Amniotic stem cell (primary cell): ENCODE results near the gene MYOZ2.
"Not testable (repeated sequence)": the region's sequence is repeated elsewhere in the genome, so short reads cannot be mapped to it uniquely, and the experiment has no call there.

Experiments
- DNase-seq: peaks from one replicate; lab custom pipeline; 2025; lab: John Stamatoyannopoulos, UW

Gene MYOZ2

DNA sequence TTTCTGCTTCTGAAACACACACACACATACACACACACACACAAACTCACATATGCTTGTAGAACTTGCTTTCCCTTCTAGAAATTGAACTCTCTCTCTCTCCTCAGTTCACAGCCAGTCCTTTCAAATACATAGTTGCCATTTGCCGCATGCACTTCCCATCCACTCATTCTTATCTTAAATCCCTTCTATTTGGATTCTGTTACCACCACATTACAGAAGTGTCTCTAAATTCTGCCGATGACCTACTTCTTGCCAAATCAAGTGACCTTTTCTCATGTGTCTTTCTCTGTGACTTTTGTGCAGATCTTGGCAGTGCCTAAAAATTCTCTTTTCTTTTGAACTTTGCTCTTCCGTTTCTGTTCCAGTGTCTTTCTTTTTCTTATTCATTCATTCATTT is 7.5 kb upstream of the MYOZ2 start:
- DNase-seq = no peak

DNA sequence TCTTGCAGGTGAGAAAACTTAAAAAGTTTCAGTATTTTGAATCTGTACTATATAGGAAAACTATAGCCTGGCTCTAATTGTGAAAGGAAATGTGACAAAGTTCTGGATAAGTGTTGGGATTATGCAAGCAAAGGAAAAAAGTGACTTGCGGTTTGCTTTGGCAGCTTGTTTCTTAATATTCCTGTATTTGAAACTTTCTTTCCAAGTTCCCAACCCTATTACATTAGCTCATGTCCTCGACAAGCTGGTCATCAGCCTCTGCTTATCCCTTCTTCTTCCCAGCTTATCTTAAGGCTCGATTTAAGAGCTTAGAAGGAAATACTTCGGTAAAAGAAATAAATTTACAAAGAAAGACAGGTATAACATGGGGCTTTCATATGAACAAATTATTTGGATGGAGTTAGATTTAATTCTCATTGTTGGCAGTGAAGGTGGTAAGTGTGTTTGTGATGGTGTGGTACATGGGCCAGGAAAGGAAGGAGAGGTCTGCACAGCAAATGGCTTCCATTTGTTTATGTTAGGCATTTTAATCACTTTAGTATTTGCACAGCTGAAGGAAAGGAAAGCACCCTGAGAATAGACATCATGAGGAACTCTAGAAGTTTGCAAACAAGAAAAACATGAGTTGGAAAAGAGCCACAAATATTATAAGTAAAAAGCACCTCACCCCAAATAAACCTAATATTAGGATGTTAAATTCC is 5.1 kb upstream of the MYOZ2 start:
- DNase-seq = no peak

GRCh38 chr4:119131164-119131563 is 4.5 kb upstream of the MYOZ2 start:
- DNase-seq = no peak

DNA sequence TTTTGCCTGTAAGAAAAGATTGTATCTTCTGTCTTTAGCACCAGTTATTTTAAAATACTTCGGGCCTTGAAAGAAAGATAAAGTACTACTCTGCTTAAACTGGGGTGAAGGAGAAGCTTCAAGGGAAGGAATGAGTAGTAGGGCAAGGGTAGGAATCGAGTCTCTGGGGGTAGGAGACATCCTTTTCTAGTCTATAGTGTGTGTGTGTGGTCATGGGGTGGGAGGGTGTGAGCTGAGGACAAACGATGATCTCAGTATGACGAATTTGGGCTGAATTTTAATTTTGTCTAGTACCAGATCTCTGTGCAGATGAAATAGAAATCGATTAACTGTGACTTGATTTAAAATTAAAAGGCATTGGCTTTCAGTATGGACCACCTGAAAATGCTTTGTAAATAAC is 3.3 kb upstream of the MYOZ2 start:
- DNase-seq = no peak

DNA sequence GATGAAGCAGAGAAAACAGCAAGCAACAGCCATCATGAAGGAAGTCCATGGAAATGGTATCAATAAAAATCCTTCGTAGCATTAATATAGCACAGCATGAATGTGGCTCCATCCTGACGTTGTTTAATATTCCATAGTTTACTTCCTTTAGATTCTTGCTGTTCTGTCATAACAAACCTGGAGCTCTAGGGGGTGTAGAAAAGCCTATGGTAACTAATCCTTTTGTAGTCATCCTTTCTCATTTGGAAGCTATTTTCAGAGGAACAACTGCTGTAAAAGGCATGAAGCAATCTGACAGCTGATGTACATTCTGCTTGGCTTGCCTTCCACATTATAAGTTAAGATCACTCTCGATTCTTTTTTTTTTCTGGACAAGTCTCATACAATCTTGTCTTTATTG is 914 bp downstream of the MYOZ2 start:
- no peak for DNase-seq

- DNase-seq = no peak
These were observed 2.4 kb downstream of the MYOZ2 start for GRCh38 chr4:119138046-119138445.

DNA sequence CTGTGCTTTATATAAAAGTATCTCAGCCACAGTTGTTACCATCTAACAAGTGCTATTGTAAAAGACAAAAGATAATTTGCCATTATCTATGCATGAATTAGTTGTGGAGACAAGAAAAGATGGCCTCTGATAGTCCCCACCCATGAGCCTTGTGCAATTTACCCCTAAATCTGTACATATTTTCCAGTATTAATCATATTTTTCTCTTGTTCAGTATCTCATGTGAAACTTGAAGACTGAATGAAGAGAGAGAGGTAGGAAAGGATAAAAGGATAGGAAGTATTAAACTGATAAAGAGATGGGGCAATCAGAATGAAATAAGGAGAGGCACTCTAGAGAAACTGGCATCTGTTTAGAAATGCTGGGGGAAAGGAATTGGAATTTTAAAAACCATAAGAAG is 3.7 kb downstream of the MYOZ2 start:
- no peak for DNase-seq

- no peak for DNase-seq
These were observed 4.2 kb downstream of the MYOZ2 start for GRCh38 chr4:119139822-119140252.

- DNase-seq = not testable (repeated sequence)
These were observed 5.7 kb downstream of the MYOZ2 start for GRCh38 chr4:119141283-119141682.

DNA sequence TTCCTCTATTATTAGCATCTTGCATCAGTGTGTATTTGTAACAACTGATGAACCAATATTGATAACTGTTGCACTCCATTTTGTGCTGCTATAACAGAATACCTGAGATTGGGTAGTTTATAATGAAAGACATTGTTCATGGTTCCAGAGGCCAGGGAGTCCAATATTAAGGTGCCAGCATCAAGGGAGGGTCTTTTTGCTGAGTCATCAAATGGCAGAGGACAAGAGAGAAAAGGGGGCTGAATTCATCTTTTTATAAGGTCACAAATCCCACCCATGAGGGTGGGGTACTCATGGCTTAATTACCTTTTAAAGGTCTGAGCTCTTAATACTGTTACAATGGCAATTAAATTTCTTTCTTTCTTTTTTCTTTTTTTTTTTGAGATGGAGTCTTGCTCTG is 7.2 kb downstream of the MYOZ2 start:
- DNase-seq = no peak

- not testable (repeated sequence) for DNase-seq
These were observed 7.7 kb downstream of the MYOZ2 start for GRCh38 chr4:119143341-119143740.

- no peak for DNase-seq
These were observed 13.5 kb downstream of the MYOZ2 start for GRCh38 chr4:119149110-119149509.

- DNase-seq = no peak
These were observed 15.5 kb downstream of the MYOZ2 start for GRCh38 chr4:119151161-119151560.

DNA sequence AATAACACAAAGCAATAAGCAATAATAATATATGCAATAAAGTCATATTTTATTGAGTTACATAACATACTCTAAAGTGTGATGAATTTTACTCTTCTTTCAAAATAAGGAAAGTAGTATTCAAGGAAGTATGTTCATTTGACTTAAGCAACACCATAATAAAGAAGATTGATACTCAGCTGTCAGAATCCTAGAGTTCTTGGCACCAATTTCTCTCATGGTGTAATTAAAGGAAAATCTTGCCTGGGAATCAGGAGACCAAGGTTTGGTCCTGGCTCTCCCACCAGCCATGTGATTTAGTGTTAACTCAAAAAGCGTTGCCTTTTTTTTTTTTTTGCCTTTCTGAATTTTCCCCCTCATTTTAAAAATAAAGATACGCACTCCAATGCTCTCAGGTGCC is 17.1 kb downstream of the MYOZ2 start:
- DNase-seq = no peak

DNA sequence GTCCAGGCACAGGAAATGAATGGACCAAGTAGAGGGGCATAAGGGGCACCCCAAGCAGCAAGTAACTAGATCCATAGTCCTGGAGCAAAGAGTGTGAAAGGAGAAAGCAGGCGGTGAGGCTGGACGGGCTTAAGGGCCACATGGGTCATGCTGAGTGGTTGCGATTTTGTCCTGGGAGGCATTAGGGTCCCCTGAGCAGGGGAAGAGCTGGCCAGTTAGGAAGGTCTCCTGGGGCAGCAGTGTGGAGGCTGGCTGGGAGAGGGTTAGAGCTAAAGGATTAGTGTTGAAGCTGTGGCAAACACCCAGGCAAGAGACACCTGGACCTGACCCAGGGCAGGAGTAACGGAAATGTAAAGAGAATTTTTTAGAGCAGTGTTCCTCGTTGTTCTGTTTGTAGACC is 26.5 kb downstream of the MYOZ2 start:
- no peak for DNase-seq

DNA sequence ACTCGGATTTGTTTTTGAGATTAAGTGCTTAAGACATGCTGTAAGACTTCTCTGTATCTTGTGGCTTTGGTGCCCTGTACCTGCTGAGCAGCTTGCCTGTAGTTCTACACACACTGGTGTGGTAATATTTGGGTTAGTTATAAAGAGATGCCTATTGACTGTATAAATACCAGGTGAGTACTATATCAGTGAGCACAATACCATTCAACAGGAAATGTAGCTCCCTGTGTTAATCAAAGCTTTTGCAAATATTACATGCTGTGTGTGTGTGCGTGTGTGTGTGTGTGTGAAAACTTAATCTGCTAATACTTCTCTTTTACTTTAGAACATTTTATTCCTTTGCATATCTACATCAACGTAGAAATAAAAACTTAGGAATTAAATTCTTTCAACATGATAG is 30.1 kb downstream of the MYOZ2 start:
- no peak for DNase-seq

DNA sequence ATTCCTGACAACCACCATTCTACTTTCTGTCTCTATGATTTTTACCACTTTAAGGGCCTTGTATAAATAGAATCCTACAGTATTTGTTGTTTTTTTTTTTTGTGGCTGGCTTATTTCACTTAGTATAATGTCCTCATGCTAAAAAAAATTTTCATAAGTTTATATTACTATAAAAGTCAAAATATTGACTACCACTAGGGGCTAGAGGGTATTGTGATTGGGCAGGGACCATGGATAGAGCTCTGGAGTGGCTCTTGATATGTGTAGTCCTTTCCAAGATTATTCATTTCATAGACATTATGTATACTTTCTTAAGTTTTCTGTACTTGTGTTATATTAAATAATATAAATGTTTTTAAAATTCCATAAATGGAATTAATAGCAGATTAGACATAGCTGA is 34.6 kb downstream of the MYOZ2 start:
- DNase-seq = no peak

- DNase-seq = no peak
These were observed 36.6 kb downstream of the MYOZ2 start for GRCh38 chr4:119172223-119172622.

DNA sequence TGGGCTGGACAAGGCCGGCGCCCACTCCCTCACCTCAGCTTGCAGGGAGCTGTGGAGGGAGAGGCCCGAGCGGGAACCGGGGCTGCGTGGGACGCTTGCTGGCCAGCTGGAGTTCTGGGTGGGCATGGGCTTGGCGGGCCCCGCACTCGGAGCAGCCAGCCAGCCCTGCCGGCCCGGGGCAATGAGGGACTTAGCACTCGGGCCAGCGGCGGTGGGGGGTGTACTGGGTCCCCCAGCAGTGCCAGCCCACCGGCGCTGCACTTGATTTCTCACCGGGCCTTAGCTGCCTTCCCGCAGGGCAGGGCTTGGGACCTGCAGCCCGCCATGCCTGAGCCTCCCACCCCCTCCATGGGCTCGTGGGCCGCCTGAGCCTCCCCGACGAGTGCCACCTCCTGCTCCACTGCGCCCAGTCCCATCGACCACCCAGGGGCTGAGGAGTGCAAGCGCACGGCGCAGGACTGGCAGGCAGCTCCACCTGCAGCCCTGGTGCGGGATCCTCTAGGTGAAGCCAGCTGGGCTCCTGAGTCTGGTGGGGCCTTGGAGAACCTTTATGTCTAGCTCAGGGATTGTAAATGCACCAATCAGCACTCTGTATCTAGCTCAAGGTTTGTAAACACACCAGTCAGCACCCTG is 38.2 kb downstream of the MYOZ2 start:
- DNase-seq = not testable (repeated sequence)

DNA sequence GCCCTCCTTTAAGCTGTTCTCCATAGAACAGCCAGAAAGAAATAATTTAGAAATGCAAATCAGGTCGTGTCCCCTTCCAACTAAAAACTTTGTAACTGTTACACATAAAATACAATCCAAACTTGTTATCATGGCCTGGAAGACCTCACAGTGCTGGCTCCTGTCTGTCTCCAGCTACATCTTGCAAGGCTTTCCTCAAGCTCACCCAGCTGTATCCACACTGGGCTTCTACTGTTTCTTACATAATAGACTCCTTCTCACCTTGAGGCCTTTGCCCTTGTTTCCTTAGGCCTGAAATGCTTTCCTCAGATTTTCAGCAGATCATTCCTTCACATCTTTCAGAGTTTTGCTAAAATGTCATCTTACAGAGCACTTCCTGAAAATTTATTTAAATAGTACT is 43.4 kb downstream of the MYOZ2 start:
- no peak for DNase-seq

- DNase-seq = no peak
These were observed 48.5 kb downstream of the MYOZ2 start for GRCh38 chr4:119184128-119184527.

DNA sequence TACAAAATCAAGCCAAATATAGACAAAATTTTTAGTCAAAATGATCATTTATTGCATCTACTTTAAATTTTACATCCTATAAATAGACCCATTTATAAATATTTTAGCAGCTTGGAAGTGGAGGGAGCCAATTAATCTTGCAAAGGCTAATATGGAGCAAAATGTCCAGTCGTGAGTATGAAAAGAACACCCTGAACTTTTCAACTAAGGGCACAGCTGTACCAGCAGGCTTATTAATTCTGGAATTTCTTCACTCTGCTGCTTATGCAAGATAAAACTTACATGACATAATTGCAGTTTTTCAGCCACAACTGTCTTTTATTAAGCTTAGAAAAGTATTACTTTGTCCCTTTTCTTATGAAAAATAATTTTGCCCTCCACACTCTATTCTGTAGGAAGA is 54.0 kb downstream of the MYOZ2 start:
- no peak for DNase-seq

- no peak for DNase-seq
These were observed 54.7 kb downstream of the MYOZ2 start for GRCh38 chr4:119190354-119190753.

DNA sequence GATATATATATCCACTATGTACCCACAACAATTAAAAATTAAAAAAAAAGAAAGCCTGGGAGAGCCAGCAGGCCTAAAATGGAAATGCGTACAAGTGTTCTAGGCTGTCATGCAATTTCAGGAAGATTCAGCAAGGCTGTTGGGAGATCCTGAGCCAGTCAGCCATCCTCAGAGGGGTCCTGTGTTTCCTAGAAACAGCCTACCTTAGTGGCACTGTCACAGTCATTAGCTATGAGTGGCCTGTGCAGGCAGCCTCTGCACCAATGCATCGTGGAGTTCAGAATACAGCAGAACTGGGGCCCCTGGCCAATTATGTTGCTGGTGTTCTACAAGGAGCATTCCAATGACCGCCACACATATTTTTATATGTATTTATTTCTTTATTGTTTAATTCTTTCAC is 55.9 kb downstream of the MYOZ2 start:
- DNase-seq = no peak
